Ovary (tissue), 3 donors: ENCODE results near the gene SH2D4B.

Source experiments
- CTCF ChIP-seq, 3 donors: fragments of 450-650 bp in 2 of 3; fragments of 200-600 bp in 1 of 3; IDR thresholded peaks; one replicate each; pipeline versions ENCODE4 v1.5.1 to v1.8.0; 2016 to 2022; ENCODE audit warnings: antibody characterized with exemption in 3 of 3, mild to moderate bottlenecking in 1 of 3
- EP300 ChIP-seq: sonication (generic); formaldehyde crosslinking; IDR thresholded peaks from one replicate; pipeline ENCODE4 v1.6.1; 2017; ENCODE audit warnings: antibody characterized with exemption
- donor health status: DM: no; HTN: no; CAD: no.

- TF ChIP-seq EP300, result no peak
- TF ChIP-seq CTCF (IDR thresholded peaks at IDR 0.05), result no peak
Observed at GRCh38 chr10:80590585-80591125, 53.0 kb downstream of the SH2D4B start.
